NCI-H1092 (cell line): ENCODE measurements around the gene FANK1.

ENCODE experiments used
- DNase-seq: peaks from one replicate; lab custom pipeline; 2025; lab: John Stamatoyannopoulos, UW

The FANK1 gene

DNA sequence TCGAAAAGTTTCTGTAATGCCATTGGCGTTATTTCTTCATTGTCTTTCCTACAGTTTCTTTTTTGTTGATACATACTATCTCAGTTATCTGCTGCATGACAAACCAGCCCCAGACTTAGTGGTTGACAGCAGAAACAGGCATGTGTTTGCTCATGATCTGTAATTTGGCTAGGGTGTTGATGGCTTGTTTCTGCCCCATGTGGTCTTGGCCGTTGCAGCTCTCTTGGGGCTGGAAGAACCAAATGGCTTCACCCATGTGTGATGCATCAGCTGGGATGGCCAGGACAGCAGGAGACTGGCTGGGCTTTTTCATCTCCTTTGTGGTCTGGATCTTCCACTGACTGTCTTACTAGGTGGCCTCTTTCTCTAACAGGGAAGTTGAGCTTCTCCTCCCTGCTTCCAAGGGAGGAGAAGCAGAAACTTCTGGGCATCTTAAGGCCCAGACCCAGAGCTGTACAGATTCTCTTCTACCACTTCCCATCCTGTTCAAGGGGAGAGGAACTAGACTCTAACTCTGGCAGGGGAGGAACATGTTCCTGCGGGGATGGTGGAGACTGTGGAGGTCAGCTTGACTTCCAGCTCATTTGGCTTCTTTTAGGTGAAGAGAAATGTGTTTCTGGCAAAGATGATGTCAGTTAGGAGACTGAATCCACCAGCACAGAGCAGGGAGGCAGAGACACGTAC lies 89.3 kb downstream of the FANK1 start:
- DNase-seq = no peak

DNA sequence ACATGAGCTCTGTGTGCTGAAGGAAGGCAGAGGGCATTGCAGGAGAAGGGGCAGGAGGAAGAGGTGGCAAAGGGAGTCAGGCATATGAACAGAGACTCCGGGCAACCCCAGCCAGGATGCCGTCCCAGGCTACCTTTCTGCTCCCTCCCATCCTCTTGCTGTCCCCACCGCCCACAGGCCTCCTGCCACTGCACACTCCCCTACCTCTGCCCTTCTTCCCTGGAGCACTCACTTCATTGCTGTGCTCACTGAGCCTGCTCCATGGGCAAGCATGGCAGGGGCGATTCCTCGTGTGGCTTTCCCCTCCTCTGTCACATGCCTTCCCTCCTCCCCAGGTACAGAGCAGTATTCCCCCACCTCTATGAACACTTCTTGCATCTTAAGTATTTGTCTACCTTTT lies 93.4 kb downstream of the FANK1 start:
- no peak for DNase-seq

DNA sequence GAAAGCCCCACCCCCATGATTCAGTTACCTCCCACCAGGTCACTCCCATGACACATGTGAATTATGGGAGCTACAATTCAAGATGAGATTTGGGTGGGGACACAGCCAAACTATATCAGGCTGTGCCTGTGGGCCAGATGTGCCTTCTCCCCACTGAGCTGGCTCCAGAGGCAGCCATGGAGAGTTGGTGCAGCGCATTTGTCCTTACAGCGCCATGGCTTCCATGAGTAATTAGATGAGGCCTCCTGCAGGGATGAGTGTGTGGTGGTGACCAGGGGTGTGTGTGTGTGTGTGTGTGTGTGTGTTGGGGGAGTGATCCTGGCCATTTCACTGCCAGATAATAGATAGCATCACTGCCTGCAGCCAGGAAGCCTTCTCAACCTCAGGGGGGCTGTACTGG lies 94.6 kb downstream of the FANK1 start:
- DNase-seq = no peak

DNA sequence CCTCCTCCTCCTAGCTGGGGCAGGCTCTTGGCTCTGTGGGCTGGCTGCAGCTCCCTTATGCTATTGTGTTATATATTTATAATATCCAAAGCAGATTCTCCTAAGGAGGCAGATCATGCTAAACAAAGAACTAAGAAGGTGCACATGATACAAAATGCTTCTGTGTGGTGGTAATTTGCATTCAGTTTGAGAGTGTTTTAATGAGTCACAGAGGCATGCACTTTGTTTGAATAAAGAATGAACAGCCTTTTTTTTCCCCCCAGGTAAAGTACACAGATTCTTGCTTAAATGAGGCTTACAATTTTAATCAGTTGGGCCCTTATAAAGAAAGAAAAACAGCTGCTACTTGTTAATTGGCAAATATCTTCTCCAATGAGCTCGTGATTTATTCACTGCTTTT lies 95.0 kb downstream of the FANK1 start:
- no peak for DNase-seq

DNA sequence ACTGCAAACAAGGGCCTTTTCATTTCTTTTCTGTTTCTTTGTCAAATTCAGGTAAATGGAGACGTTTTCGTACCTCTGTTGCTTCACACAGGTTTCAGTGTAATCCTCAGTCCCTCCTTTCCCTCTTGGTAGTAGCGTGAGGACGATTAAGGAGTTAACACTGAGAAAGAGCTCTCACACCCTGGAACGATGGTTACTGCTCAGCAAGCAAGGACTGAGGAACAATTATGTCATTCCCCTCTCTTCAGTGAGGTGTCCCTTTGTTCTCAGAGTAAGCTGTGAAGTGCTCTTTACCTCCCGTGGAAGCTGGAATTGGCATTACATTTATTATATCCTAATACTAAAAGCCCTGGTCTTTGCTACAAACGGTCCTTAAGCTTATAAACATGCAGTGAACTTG lies 95.9 kb downstream of the FANK1 start:
- no peak for DNase-seq

DNA sequence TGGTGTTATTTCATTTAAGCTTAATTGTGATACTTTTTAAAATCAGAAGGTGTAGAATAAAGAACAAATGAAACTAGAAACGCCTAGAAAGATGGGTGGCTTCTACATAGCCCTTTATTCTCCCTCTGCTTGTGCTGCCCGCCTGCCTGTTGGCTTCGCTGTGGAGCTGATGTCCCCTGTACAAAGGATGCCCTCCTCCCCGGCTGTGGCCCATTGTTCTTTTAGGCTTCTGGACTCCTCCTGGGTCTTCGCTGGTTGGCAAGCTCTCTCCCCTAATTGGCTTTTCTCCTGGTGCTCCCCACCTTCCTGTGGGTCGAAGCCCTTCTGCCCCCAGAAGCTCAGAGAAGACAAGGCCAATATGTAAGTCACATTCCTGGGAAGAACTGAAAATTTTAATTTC lies 98.2 kb downstream of the FANK1 start:
- DNase-seq = no peak

DNA sequence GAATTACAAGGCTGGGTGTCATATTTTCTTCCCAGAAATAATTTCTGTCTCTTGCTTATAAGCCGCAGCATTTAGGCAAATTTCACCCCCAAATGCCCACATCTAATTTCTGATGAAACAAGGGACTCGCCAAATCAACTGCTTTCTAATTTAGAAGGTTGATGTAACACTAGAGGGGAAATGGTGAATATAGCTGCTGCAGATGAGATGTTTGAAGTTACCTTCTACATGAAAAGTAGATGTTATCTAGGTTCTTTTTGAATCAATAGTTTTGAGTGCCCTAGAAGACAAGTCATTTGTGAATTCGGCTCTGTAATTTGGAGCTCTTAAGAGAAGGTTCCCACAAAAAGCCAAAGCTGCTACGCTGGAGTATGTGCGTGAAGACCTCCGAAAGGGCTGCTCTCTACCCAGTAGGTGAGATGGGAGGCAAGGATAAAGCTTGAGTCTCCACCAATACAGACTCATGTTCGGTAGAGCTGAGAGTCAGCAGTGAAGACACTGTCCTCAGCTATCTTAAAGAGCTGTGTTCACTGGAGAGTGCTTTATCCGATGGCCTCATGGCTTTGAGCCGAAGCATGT lies 99.5 kb downstream of the FANK1 start:
- no peak for DNase-seq

DNA sequence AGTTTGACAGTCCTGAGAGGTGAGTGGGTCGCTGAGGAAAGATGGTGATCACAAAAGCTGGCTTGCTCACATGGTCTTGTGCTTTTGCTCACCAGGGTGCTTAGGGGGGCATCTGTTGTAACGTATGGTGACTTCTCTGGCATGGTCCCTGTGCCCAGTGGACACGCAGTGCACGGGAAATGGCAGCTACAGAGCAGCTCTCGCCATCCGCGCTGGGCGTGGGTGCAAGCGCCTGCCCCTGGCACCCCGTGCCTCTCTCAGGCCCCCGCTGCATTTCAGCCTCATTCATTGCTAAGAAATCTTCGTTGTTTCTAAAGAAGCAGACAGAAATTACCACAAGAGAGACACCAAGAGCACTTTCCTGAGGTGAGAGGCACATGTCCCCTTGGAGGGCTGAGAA lies 101.2 kb downstream of the FANK1 start:
- no peak for DNase-seq

DNA sequence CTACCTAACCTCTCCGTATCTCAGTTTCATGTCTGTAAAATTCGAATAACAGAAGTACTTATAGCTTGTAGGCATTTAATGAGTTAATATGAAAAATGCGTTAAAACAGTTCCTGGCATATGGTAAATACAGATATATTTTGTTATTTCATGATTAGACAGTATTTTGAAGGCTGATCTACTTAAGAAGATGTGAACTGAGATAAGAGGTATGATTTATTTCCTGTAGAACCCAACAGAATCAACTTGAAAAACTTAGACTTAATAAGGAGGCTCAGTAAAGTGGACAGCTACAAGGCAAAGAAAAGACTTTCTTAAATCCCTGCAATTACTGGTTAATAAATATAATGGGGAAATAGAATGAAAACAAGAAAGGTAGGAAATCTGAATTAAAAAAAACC lies 103.3 kb downstream of the FANK1 start:
- DNase-seq = no peak

DNA sequence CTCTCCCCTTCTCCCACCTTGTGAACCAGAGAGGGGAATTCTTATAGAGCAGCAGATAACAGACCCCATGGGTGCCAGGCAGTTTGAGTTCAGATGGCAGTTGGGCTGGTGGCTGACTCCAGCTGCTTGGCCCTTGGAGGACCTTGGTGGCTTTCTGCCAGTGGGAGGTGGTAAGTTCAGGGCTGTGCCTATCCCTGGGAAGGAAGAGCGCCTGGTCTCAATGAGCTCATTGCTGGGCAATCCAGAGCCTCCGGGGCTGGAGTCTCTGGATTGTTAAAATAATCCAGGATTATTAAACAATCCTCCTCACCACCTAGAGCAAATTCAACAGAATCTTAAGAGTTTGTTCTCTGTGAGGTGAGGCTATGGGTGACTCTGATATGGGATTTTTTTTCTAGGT lies 105.2 kb downstream of the FANK1 start:
- no peak for DNase-seq

DNA sequence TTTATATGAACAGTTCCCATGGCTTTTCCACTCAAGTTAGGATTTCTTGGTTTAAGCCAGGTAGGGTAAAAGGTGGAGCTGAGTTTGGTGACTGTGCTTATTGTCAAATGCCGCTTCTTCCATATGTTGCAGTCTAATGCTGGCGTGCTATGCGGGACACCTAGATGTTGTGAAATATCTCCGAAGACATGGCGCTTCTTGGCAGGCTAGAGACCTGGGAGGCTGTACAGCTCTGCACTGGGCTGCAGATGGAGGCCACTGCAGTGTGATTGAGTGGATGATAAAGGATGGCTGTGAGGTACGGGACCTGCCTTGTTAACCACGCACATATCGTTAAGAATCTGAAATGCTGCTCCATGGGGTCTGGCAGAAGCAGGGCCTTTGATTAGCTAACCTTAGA lies 108.4 kb downstream of the FANK1 start:
- DNase-seq = no peak

DNA sequence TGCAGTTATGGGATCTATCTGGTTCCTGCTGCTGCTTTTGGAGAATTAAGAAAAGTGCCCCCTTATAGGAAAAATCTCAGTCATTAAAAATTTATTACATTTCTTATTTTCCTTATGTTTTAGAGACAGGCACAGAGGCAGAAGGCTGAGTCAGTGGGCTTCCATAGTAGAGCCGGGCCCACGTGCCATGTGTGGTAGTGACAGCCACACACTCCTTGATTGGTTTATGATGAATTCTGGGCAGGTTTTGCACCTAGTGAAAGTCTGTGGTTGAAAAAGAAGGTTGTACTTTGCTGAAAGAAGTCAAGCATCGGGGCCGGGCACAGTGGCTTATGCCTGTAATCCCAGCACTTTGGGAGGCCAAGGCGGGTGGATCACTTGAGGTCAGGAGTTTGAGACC lies 109.9 kb downstream of the FANK1 start:
- no peak for DNase-seq

DNA sequence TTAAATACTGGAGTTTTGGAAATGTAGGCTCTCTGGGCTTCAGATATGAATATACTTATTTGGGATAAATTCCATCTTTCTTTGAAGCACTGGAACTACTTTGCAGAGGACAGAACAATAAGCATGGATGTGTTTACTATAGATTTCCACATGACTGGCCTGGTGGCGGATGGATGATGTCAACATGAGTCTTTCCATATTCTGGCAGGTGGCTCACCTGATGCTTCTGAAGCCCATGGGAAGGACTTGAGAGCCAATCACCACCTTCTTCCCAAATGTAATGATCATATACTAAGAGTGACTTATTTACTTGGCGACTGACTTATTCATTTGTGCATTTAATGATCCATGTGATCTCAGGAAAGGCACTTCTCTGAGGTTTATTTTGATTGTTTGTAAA lies 110.5 kb downstream of the FANK1 start:
- no peak for DNase-seq

DNA sequence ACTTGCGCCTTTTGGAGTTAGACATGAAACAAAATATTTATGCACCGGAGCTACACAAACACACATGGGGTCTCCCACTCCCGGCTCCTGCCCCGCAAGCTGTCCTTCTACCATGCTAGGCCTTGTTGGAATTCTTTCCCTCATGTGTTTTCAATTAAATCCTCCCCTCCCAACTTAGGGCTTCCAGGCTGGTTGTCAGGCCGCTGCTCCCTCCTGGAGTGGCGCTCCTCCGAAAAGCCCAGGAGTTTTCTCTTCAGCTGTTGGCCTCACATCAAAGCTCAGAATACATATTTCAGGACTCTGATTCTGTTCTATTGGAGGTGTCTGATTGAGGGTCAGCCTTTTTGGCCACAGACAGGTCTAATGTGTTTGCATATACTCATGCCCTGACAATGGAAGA lies 113.3 kb downstream of the FANK1 start:
- no peak for DNase-seq

DNA sequence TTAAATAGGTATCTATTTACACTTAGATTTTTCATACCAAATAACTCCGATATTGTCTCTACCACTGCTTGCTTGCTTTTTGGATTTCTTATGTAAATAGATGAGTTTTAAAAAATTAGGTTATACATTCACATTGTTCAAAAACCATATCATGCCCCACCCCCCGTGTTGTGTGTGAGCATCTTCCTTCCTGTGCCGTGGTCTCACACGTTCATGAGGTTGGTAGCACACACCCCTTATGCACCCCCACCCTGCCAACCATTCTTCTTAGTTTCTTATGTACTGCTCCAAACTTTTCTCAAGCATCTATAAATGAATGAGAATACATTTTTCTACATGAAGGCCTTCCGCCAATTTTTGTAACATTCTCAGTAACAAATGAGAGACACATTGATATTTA lies 115.6 kb downstream of the FANK1 start:
- DNase-seq = no peak

DNA sequence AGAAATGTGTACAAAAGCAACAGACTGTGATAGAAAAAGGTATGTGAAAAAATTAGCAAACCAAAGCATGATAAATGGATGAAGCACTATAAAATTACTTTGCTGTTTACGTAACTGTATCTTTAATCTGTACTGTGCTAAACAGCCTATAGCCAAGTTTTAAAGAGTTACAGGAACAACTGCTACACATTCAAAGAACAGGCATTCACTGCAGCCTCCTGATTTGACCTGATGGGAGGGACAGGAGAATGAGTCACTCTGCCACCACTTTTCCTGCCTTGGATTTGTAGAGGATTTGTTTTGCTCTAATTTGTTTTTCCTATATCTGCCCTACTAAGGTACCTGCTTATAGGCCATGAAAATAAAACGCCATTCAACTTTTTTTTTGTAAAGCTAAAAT lies 116.1 kb downstream of the FANK1 start:
- DNase-seq = no peak

DNA sequence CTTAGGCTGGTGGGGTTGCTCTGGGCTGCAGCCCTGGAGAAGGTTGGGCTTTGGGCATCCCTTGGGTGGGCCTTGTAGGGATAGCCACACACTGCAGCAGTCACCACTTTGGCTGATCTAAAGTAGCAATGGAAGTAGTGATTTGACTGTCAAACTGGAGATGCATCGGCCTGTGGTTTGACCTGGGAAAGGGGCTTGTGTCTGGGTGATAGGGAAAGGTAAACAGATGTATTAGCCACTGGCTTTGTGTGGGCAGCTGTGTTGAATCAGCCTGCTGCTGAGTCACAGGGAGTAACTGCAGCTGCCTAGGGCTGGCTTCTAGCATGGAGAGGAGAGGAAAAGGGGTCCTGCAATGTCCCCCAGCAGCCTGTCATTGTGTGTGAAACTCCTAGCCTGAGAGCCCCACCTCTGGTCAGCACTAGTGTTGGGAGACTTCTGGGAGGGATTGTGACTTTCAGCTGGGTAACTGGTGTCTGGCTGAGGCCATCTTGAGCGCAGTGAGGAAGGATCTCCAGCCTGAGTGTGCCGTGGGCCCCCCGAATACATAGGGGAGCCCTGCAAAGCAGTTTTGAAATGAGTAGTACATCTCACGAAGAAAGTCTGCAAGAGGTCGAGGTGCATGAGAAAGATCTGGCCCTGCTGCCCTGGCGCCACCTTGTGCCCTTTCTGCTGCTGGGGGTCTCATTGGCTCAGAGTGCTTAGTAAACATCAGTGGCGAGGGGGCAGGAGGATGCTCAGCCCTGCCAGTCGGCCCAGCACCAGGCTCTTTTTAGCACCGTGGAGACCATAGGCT lies 117.3 kb downstream of the FANK1 start:
- no peak for DNase-seq

DNA sequence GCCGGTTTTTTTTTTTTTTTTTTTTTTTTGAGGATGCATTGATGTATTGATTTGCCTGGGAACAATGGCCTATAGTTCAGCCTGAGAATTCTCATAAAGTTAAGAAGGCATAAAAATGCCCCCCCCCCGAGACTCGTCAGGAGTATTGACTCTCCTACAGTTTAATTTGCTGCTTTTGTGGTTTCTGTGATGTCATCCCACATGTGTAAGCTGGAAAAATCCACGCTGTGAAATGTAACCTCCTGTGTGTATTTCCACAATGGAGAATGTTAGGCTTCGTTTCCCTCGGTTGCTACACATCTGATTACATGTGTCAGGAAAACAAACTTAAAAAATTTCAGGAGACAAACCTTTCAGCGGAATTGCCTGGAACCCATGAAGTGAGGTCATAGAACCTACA lies 117.9 kb downstream of the FANK1 start:
- DNase-seq = no peak

DNA sequence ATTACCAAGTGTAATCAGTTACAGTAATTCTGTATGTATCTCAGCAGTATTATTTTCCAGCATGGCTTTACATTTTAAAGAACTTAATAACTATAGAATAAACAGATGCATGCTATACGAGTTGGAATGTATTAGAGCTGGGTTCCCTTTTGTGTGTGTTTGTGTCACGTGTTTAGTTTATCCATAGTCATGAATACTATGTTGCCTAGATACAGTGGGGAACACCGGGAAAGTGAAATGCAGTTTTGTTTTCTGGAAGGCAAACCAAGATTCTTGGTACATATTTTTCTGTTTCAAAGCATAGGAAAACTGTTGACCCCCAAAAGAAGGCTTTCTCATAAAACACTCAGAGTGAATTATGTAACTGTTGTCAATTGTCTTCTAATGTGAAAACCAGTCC lies 119.0 kb downstream of the FANK1 start:
- DNase-seq = no peak

DNA sequence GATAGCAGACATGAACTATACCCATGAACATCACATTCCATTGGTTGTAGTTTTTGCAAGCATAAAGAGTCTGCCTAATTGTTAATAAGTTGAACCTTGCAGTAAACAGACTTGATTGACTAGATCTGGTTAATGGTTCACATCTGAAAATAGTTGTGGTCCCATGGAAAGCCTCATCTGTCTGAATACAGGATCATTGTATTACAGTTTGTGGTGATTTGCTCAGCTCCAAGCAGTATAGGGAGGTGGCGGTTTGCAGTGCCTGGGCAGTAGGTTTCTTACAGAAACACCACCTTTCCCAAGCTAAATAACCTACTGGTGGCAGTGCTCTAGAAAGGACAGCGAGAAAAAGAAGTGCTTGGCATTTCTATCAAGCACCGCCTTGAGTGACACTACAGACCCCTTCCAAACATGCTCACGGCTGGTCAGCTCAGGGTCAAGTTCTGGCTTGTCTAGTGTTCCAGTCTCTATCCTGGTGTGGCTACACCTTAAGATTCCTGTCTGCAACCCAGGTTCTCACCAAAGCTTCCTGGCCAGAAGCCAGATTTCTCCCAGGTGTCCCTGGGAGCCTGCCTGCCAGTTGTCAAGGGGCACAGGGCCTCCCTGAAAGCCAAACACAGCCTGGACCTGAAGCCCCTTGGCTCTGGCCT lies 119.9 kb downstream of the FANK1 start:
- no peak for DNase-seq

DNA sequence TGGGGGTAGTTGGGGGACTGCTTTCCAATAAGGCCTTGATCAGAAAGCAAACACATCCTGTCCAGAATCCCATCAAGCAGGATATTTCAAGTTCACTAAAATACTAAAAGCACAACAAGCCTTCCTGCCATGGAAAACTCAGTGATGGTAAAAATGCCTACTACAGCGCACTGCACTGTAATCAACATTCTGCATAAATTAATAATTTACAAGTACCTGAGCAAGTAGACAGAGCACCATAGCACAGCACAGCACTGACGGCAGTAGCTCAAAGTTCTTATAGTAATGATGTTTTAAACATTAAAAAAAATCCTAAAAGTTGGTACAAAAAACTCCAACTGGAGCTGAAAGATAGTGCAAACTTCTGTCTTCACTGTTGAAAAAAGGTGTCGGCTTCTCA lies 120.5 kb downstream of the FANK1 start:
- no peak for DNase-seq

DNA sequence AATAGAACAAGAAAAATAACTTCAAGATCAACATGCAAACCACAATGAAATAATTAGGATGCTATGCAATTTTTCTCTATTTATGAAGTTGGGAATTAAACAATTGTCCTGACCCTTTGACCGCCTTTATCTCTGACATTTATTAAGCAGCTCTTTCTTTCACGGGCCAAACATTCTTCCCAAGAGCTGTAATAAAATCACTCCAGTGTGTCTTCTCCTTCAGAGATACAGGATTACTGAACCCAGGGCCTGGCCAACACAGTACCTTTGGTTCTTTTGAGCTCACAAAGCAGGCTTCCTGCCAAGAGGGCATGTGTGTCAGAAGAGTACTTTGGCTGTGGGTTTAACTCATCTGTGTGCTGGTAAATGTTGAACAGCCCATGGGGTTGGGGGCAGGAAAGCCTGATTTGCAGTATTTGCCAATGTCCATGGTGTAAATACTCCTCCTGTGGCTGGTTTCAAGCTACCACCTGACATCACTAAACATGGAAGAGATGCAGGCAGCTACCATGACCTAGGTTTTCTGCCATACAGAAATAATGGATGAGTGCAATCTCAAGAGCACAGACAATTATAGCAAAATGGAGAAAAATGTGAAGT lies 121.7 kb downstream of the FANK1 start:
- no peak for DNase-seq
